Prostate gland (tissue), 2 donors: Measurements from ENCODE around the gene SEMA5A. TPM values are rescaled to one million over a fixed set of nuclear protein-coding genes. Genes with fewer than 3 reads are reported as not detected.

Experiments used
- DNase-seq: peaks from one replicate; pipeline ENCODE4 v3.0.0-alpha.2; 2019; ENCODE audit warnings: low spot score
- H3K27ac ChIP-seq, 2 donors: fragments of 200-600 bp; sonication (generic); 2 replicates each; pipeline ENCODE4 v1.5.1; 2017 to 2019
- H3K27me3 ChIP-seq: fragments of 200-600 bp; sonication (generic); replicated peaks from 2 replicates; pipeline ENCODE4 v1.5.1; 2019; ENCODE audit not compliant: insufficient read depth
- H3K36me3 ChIP-seq, 2 donors: fragments of 200-600 bp; sonication (generic); 1 replicate in 1 of 2; 2 replicates in 1 of 2; pipeline versions ENCODE4 v1.5.1 to v1.8.1; 2017 to 2019
- H3K4me1 ChIP-seq: fragments of 200-600 bp; sonication (generic); replicated peaks from 2 replicates; pipeline ENCODE4 v1.5.1; 2019
- H3K4me3 ChIP-seq, 2 donors: fragments of 200-600 bp; sonication (generic); 2 replicates each; pipeline ENCODE4 v1.5.1; 2017 to 2019
- H3K9me3 ChIP-seq: fragments of 200-600 bp; sonication (generic); 2 replicates; pipeline ENCODE4 v1.5.1; 2017
- POLR2A ChIP-seq: fragments of 450-650 bp; IDR thresholded peaks from one replicate; pipeline ENCODE4 v1.6.1; 2016; ENCODE audit warnings: antibody characterized with exemption, mild to moderate bottlenecking
- POLR2AphosphoS5 ChIP-seq: sonication (generic); formaldehyde crosslinking; IDR thresholded peaks from one replicate; pipeline ENCODE4 v1.6.1; 2017; ENCODE audit warnings: antibody characterized with exemption
- WGBS: methylation state at CpG from one replicate; pipeline ENCODE4 v1.1.5; 2018; 5-methylcytosine and 5-hydroxymethylcytosine counted together
- intact Hi-C: fragments of 100-400 bp; cut with DNase I; formaldehyde crosslinking; loops from one replicate; pipeline ENCODE4 v1.14.2; 2022
- total RNA-seq, 2 donors: library from RNA; depleted of rRNA; stranded (reverse); fragments of >200 nt; gene quantifications; one replicate each; pipeline ENCODE4 v1.1.0, GENCODE V29; 2016
- TF ChIP-seq, protein P1 (sequence below), 4 experiments: fragments of 200-600 bp in 2 of 4; fragments of 450-650 bp in 2 of 4; sonication (generic) in 2 of 4; IDR thresholded peaks; 1 replicate in 3 of 4; 2 replicates in 1 of 4; pipeline ENCODE4 v1.5.1; 2016 to 2019; ENCODE audit warnings: antibody characterized with exemption in 4 of 4, mild to moderate bottlenecking in 2 of 4, moderate library complexity in 2 of 4

The SEMA5A gene
- total RNA-seq, 2 donors from 2014 or later, result 4.5 to 21.7 TPM

DNA sequence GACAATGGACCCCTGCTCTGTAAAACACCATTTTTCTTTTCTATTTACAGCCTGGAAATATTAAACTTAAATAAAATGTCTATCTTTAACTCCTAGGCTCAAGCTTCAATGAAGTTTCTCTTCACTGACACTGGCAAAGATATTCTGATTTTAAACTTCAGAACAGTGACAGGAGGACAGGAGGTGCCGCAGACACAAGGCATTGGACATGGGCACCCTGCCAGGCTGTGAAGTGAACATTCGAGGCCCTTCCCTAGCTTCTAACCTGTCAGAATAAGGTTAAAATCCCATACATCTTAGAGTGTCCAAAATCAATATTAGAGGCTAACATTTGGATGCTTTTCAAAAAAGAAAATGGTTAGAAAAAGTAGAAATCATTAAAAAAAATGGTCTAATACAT, 9.2 kb downstream of the SEMA5A start:
- intact Hi-C loops, result loop anchor here (10.0 kb wide), 1 partner anchor 472 kb away; no protein-coding TSS in a partner anchor
- WGBS, result 64% methylated on average over 2 of the region's 2 CpGs

DNA sequence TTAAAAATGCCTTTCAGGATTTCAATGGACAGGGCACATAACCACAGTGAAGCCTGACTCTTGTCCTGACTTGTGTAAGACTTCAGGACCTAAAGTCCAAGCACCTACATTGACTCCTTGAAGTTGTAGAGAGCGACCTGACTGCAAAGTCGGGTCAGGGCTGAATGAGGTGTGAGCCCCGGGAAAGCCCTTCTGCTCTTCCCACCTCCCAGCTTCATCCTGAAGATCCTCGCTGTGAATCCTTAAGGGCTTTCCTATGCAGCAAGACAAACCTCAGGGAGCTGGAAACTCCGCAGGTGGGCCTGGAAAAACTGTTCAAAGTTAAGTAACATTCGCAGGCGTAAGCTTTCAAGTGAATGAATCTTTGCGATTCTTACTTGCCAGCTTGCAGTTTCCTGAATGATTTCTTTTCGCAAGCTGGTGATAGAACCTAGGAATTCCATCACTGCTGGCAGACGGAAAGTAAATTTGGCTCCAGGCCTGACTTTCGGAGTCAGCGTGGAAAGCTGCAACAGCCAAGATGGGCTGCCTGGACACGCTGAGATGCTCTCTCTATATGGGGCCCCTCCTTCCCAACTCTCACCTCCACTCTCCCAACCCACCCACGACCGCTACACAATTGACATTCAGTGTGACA, 10.9 kb downstream of the SEMA5A start:
- intact Hi-C loops, result loop anchor here (10.0 kb wide), 1 partner anchor 470 kb away; no protein-coding TSS in a partner anchor
- TF ChIP-seq, protein P1, sequence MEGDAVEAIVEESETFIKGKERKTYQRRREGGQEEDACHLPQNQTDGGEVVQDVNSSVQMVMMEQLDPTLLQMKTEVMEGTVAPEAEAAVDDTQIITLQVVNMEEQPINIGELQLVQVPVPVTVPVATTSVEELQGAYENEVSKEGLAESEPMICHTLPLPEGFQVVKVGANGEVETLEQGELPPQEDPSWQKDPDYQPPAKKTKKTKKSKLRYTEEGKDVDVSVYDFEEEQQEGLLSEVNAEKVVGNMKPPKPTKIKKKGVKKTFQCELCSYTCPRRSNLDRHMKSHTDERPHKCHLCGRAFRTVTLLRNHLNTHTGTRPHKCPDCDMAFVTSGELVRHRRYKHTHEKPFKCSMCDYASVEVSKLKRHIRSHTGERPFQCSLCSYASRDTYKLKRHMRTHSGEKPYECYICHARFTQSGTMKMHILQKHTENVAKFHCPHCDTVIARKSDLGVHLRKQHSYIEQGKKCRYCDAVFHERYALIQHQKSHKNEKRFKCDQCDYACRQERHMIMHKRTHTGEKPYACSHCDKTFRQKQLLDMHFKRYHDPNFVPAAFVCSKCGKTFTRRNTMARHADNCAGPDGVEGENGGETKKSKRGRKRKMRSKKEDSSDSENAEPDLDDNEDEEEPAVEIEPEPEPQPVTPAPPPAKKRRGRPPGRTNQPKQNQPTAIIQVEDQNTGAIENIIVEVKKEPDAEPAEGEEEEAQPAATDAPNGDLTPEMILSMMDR (IDR thresholded peaks at IDR 0.05), result no peak
- no peak for TF ChIP-seq POLR2A
- TF ChIP-seq POLR2AphosphoS5, result peak; percentile 46
- WGBS, result 36% methylated on average over 15 of the region's 15 CpGs
- no peak overlapping the region for H3K4me3 ChIP-seq
- H3K4me1 ChIP-seq, result no peaks in the 10 kb centered on the region
- H3K27me3 ChIP-seq, result no peaks in the 10 kb centered on the region
- no peaks in the 10 kb centered on the region for H3K9me3 ChIP-seq
- no peaks in the 10 kb centered on the region for H3K36me3 ChIP-seq
- H3K27ac ChIP-seq, result peak overlapping the region in 1 of 2 donors; percentile 20
- peak; percentile 66 for DNase-seq

More for the DNA sequence above, 9.2 kb downstream of the SEMA5A start:
- Histone ChIP-seq H3K4me1 (no peaks in the 10 kb centered on the region), H3K9me3 (no peaks in the 10 kb centered on the region), H3K4me3 (no peak overlapping the region), H3K36me3 (no peaks in the 10 kb centered on the region), H3K27ac (no peak overlapping the region), H3K27me3 (no peaks in the 10 kb centered on the region)
- TF ChIP-seq POLR2AphosphoS5 (no peak), POLR2A (no peak)
- TF ChIP-seq, protein P1 (IDR thresholded peaks at IDR 0.05), result no peak
- DNase-seq, result no peak

DNA sequence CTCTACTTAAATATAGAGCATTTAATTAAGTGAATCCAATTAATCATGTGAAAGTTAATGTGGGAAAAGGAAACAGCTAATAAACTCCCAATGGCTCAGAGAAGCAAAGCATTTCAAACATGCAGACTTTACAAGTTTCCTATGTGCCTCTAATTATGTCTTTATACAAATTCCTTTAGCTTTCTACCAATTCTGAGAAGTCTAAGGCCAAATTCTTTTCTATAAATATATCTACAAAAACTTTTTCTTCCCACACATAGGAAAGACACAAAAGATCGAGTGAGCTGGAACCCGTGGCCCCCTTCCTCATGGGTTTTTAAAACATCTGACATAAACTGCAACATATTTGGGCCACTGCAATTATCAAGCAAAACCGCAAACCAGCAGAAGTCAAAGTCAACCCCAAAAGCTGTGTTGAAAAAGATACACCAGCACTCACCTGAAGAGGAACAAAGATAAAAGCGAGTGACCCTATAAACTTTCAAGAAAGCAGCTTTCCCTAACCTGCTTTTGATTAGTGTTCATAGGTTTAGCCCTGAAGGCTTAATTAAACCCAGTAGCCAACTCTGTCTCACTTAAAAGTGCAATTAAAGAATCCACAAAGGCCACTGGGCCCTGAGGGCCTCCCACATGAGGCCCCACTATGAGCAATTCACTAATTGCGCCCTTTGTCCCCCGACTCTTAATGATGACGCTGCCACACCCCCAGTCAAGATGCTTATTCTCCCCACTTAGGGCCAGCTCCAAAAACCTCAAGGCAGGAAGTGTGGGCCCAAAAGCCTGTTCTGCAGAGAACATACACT, 12.1 kb downstream of the SEMA5A start:
- intact Hi-C loops, result loop anchor here (10.0 kb wide), 1 partner anchor 469 kb away; no protein-coding TSS in a partner anchor
- Histone ChIP-seq H3K4me3 (no peak overlapping the region), H3K27me3 (no peaks in the 10 kb centered on the region), H3K4me1 (no peaks in the 10 kb centered on the region), H3K27ac (no peak overlapping the region), H3K36me3 (no peaks in the 10 kb centered on the region), H3K9me3 (no peaks in the 10 kb centered on the region)
- TF ChIP-seq POLR2AphosphoS5, result no peak
- TF ChIP-seq, protein P1 (IDR thresholded peaks at IDR 0.05), result no peak
- TF ChIP-seq POLR2A, result no peak
- 86% methylated on average over 7 of the region's 7 CpGs for WGBS
- no peak for DNase-seq

DNA sequence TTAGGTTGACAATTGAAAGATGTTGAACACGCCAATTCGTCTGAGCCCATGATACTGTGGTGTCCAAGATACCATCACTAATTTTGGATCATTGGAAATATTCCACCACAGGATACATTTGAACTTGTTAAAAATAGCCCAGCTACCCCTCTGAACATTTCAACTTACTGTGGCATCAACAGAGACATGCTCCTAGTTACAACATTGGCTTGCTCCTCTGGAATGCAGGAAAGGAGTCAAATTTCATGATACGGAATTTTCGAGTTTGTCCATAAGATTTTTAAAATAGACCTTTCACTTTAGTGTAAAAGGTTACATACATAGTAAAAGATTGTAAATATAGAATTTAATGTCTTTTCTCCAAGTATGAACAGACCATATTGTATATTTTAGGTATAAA, 12.8 kb downstream of the SEMA5A start:
- WGBS, result 47% methylated on average over 4 of the region's 4 CpGs
- Histone ChIP-seq H3K9me3 (no peaks in the 10 kb centered on the region), H3K4me3 (no peak overlapping the region), H3K27ac (no peak overlapping the region), H3K4me1 (no peaks in the 10 kb centered on the region), H3K36me3 (no peaks in the 10 kb centered on the region), H3K27me3 (no peaks in the 10 kb centered on the region)
- intact Hi-C loops, result loop anchor here (10.0 kb wide), 1 partner anchor 468 kb away; no protein-coding TSS in a partner anchor
- TF ChIP-seq POLR2AphosphoS5, result no peak
- TF ChIP-seq, protein P1 (IDR thresholded peaks at IDR 0.05), result no peak
- no peak for TF ChIP-seq POLR2A
- no peak for DNase-seq
